ENCODE data around the gene MAD1L1. TPM values are rescaled to one million over a fixed set of nuclear protein-coding genes. Genes with fewer than 3 reads are reported as not detected.

Gene MAD1L1
- total RNA-seq, 4 donors from 2014 or later, result 18.4 to 39.1 (median 25.7) TPM

- TF ChIP-seq, protein P1, sequence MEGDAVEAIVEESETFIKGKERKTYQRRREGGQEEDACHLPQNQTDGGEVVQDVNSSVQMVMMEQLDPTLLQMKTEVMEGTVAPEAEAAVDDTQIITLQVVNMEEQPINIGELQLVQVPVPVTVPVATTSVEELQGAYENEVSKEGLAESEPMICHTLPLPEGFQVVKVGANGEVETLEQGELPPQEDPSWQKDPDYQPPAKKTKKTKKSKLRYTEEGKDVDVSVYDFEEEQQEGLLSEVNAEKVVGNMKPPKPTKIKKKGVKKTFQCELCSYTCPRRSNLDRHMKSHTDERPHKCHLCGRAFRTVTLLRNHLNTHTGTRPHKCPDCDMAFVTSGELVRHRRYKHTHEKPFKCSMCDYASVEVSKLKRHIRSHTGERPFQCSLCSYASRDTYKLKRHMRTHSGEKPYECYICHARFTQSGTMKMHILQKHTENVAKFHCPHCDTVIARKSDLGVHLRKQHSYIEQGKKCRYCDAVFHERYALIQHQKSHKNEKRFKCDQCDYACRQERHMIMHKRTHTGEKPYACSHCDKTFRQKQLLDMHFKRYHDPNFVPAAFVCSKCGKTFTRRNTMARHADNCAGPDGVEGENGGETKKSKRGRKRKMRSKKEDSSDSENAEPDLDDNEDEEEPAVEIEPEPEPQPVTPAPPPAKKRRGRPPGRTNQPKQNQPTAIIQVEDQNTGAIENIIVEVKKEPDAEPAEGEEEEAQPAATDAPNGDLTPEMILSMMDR (IDR thresholded peaks at IDR 0.05), result no peak
- ATAC-seq (ENCODE audit: low FRiP score), result no peak
- DNase-seq (ENCODE audit: low spot score), result no peak
Observed at GRCh38 chr7:2134740-2135139, 98.0 kb downstream of the MAD1L1 start.

- TF ChIP-seq, protein P1 (IDR thresholded peaks at IDR 0.05), result no peak
- no peak for ATAC-seq (ENCODE audit: low FRiP score)
- DNase-seq (ENCODE audit: low spot score), result no peak
Observed at GRCh38 chr7:2132243-2132642, 100.5 kb downstream of the MAD1L1 start.

- TF ChIP-seq, protein P1 (IDR thresholded peaks at IDR 0.05), result no peak
- DNase-seq (ENCODE audit: low spot score), result no peak
- no peak for ATAC-seq (ENCODE audit: low FRiP score)
Observed at GRCh38 chr7:2131800-2132199, 100.9 kb downstream of the MAD1L1 start.

- ATAC-seq (ENCODE audit: low FRiP score), result no peak
- TF ChIP-seq, protein P1 (IDR thresholded peaks at IDR 0.05), result no peak
- no peak for DNase-seq (ENCODE audit: low spot score)
Observed at GRCh38 chr7:2131341-2131740, 101.4 kb downstream of the MAD1L1 start.

DNA sequence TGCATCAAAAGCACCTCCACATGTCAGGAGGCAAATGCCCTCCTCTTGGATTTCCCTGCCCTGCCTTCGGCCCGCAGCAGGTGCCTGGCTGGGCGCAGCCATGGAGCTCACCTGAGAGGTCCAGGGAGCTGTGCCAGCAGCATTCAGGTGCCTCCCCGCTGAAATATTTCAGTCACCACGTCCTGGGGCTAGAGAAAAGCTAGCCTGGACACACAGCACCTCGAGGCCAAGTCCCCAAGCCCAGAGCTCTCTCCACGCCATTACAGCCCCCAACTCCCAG lies 102.7 kb downstream of the MAD1L1 start:
- DNase-seq (ENCODE audit: low spot score) (no peak), ATAC-seq (ENCODE audit: low FRiP score) (no peak)
- TF ChIP-seq, protein P1 (IDR thresholded peaks at IDR 0.05), result no peak

DNA sequence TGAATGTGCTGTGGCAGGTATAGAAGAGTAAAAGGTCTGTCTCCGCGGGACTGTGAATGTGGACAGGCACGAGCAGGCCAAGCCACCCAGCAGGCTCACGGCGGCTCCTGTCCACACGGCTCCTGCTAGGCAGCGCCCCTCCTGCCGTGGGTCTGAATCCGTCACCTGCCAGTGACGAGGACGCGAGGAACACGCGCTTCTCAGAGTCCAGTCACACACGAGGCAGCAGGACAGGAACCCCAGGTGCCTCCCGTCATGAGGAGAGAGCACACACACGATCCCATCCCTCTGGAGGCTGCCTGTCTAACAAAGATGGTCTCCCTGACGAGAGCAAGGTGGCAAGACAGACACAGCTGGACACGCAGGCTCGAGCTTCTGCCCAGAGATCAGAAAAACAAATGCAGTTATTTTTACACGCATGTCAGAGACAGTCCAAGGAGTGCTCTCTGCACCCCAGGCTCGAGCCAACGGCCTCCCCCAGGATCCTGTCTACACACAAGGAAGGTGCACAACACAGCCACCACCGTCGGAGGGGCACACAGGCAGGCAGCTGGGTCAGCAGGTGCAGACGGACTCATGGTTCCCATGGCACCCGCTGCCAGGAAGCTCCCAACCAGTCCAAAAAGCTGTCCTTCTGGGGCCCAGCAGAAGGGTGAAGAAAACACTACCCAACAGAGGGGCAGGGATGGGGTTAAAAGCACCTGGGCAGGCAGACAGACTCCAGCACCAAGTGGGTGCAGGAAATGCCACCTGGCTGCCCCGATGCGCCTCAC lies 103.2 kb downstream of the MAD1L1 start:
- DNase-seq (ENCODE audit: low spot score) (no peak), ATAC-seq (ENCODE audit: low FRiP score) (peak; percentile 4)
- TF ChIP-seq, protein P1 (IDR thresholded peaks at IDR 0.05), result no peak

- TF ChIP-seq, protein P1 (IDR thresholded peaks at IDR 0.05), result no peak
- no peak for DNase-seq (ENCODE audit: low spot score)
- ATAC-seq (ENCODE audit: low FRiP score), result no peak
Observed at GRCh38 chr7:2128601-2129322, 104.0 kb downstream of the MAD1L1 start.
